Stimulated activated naive CD8-positive, alpha-beta T cell treated with anti-CD3 and anti-CD28 coated beads, Interleukin-15, Interleukin-2, amounts not matched to agents 100 ng/mL and 50 ng/mL, for 24 hours (primary cell): Measurements from ENCODE around the gene VPS4A.
"Not testable (repeated sequence)": the region's sequence is repeated elsewhere in the genome, so short reads cannot be mapped to it uniquely, and the experiment has no call there.

Source experiments
- H3K27ac Mint-ChIP-seq: one replicate; pipeline ENCODE4 v1.8.0; 2021; ENCODE audit warnings: mild to moderate bottlenecking, mixed read lengths
- H3K27me3 Mint-ChIP-seq: one replicate; pipeline ENCODE4 v1.8.0; 2021; ENCODE audit warnings: mixed read lengths
- H3K36me3 Mint-ChIP-seq: one replicate; pipeline ENCODE4 v1.8.0; 2021; ENCODE audit warnings: low read depth, mixed read lengths
- H3K4me1 Mint-ChIP-seq: one replicate; pipeline ENCODE4 v1.8.0; 2021; ENCODE audit warnings: low read depth, mixed read lengths
- H3K4me3 Mint-ChIP-seq: one replicate; pipeline ENCODE4 v1.8.0; 2021; ENCODE audit warnings: mild to moderate bottlenecking, mixed read lengths
- H3K9me3 Mint-ChIP-seq: one replicate; pipeline ENCODE4 v1.8.0; 2021; ENCODE audit warnings: mixed read lengths

VPS4A gene

GRCh38 chr16:69294051-69294450, 17.1 kb upstream of the VPS4A start:
- H3K36me3 Mint-ChIP-seq: no peaks in the 10 kb centered on the region
- H3K4me1 Mint-ChIP-seq: peaks cover 6% of the 10 kb centered on the region
- no peaks in the 10 kb centered on the region for H3K9me3 Mint-ChIP-seq
- H3K27me3 Mint-ChIP-seq: no peaks in the 10 kb centered on the region
- H3K27ac Mint-ChIP-seq: no peak overlapping the region
- no peak overlapping the region for H3K4me3 Mint-ChIP-seq

GRCh38 chr16:69296771-69297170, 14.4 kb upstream of the VPS4A start:
- not testable (repeated sequence) for H3K4me1 Mint-ChIP-seq, H3K4me3 Mint-ChIP-seq, H3K27me3 Mint-ChIP-seq, H3K27ac Mint-ChIP-seq, H3K9me3 Mint-ChIP-seq
- peaks cover 10% of the 10 kb centered on the region for H3K36me3 Mint-ChIP-seq

GRCh38 chr16:69298261-69298660, 12.9 kb upstream of the VPS4A start:
- Mint-ChIP-seq H3K4me1 (peaks cover 4% of the 10 kb centered on the region), H3K36me3 (peaks cover 10% of the 10 kb centered on the region), H3K4me3 (no peak overlapping the region), H3K27me3 (no peaks in the 10 kb centered on the region), H3K9me3 (no peaks in the 10 kb centered on the region), H3K27ac (no peak overlapping the region)

GRCh38 chr16:69301187-69301586, 10.0 kb upstream of the VPS4A start:
- H3K27ac Mint-ChIP-seq: no peak overlapping the region
- no peak overlapping the region for H3K4me3 Mint-ChIP-seq
- no peaks in the 10 kb centered on the region for H3K27me3 Mint-ChIP-seq
- peaks cover 10% of the 10 kb centered on the region for H3K36me3 Mint-ChIP-seq
- H3K9me3 Mint-ChIP-seq: no peaks in the 10 kb centered on the region
- no peaks in the 10 kb centered on the region for H3K4me1 Mint-ChIP-seq

- H3K9me3 Mint-ChIP-seq: no peaks in the 10 kb centered on the region
- H3K27ac Mint-ChIP-seq: no peak overlapping the region
- no peaks in the 10 kb centered on the region for H3K27me3 Mint-ChIP-seq
- H3K4me3 Mint-ChIP-seq: no peak overlapping the region
- peaks cover 10% of the 10 kb centered on the region for H3K36me3 Mint-ChIP-seq
- no peaks in the 10 kb centered on the region for H3K4me1 Mint-ChIP-seq
Measured at GRCh38 chr16:69301861-69302260, 9.3 kb upstream of the VPS4A start.

- Mint-ChIP-seq H3K27ac (no peak overlapping the region), H3K9me3 (no peaks in the 10 kb centered on the region), H3K4me1 (no peaks in the 10 kb centered on the region), H3K36me3 (peaks cover 10% of the 10 kb centered on the region), H3K4me3 (no peak overlapping the region), H3K27me3 (no peaks in the 10 kb centered on the region)
Measured at GRCh38 chr16:69302301-69302700, 8.8 kb upstream of the VPS4A start.

- Mint-ChIP-seq H3K27me3 (no peaks in the 10 kb centered on the region), H3K27ac (no peak overlapping the region), H3K4me1 (peaks cover 6% of the 10 kb centered on the region), H3K4me3 (no peak overlapping the region), H3K36me3 (peaks cover 5% of the 10 kb centered on the region), H3K9me3 (no peaks in the 10 kb centered on the region)
Measured at GRCh38 chr16:69306031-69306430, 5.1 kb upstream of the VPS4A start.

- Mint-ChIP-seq H3K4me1 (peaks cover 8% of the 10 kb centered on the region), H3K27me3 (no peaks in the 10 kb centered on the region), H3K27ac (no peak overlapping the region), H3K36me3 (peaks cover 2% of the 10 kb centered on the region), H3K9me3 (no peaks in the 10 kb centered on the region), H3K4me3 (no peak overlapping the region)
Measured at GRCh38 chr16:69307091-69307490, 4.1 kb upstream of the VPS4A start.

- H3K4me1 Mint-ChIP-seq: peaks cover 12% of the 10 kb centered on the region
- peaks cover 4% of the 10 kb centered on the region for H3K36me3 Mint-ChIP-seq
- H3K4me3 Mint-ChIP-seq: no peak overlapping the region
- H3K27ac Mint-ChIP-seq: no peak overlapping the region
- H3K9me3 Mint-ChIP-seq: no peaks in the 10 kb centered on the region
- H3K27me3 Mint-ChIP-seq: no peaks in the 10 kb centered on the region
Measured at GRCh38 chr16:69307856-69308255, 3.3 kb upstream of the VPS4A start.

- Mint-ChIP-seq H3K27me3 (no peaks in the 10 kb centered on the region), H3K36me3 (peaks cover 16% of the 10 kb centered on the region), H3K9me3 (no peaks in the 10 kb centered on the region), H3K4me3 (no peak overlapping the region), H3K4me1 (peaks cover 23% of the 10 kb centered on the region), H3K27ac (no peak overlapping the region)
Measured at GRCh38 chr16:69309316-69309715, 1.8 kb upstream of the VPS4A start.

- peaks cover 23% of the 10 kb centered on the region for H3K4me1 Mint-ChIP-seq
- no peaks in the 10 kb centered on the region for H3K9me3 Mint-ChIP-seq
- peak overlapping the region; percentile 94 for H3K27ac Mint-ChIP-seq
- no peaks in the 10 kb centered on the region for H3K27me3 Mint-ChIP-seq
- peak overlapping the region; percentile 98 for H3K4me3 Mint-ChIP-seq
- H3K36me3 Mint-ChIP-seq: peaks cover 27% of the 10 kb centered on the region
Measured at GRCh38 chr16:69311533-69312387, 610 bp downstream of the VPS4A start.

GRCh38 chr16:69313469-69313868, 2.3 kb downstream of the VPS4A start:
- Mint-ChIP-seq H3K4me3 (peak overlapping the region; percentile 69), H3K27ac (peak overlapping the region; percentile 80), H3K9me3 (no peaks in the 10 kb centered on the region), H3K36me3 (peaks cover 31% of the 10 kb centered on the region), H3K27me3 (no peaks in the 10 kb centered on the region), H3K4me1 (peaks cover 23% of the 10 kb centered on the region)

GRCh38 chr16:69314534-69314933, 3.4 kb downstream of the VPS4A start:
- H3K9me3 Mint-ChIP-seq: no peaks in the 10 kb centered on the region
- peak overlapping the region; percentile 26 for H3K27ac Mint-ChIP-seq
- H3K27me3 Mint-ChIP-seq: no peaks in the 10 kb centered on the region
- H3K36me3 Mint-ChIP-seq: peaks cover 40% of the 10 kb centered on the region
- H3K4me1 Mint-ChIP-seq: peaks cover 23% of the 10 kb centered on the region
- H3K4me3 Mint-ChIP-seq: no peak overlapping the region

- H3K36me3 Mint-ChIP-seq: peaks cover 46% of the 10 kb centered on the region
Measured at GRCh38 chr16:69315486-69316311, 4.5 kb downstream of the VPS4A start.

GRCh38 chr16:69316595-69317034, 5.5 kb downstream of the VPS4A start:
- no peak overlapping the region for H3K27ac Mint-ChIP-seq
- no peaks in the 10 kb centered on the region for H3K27me3 Mint-ChIP-seq
- peaks cover 17% of the 10 kb centered on the region for H3K4me1 Mint-ChIP-seq
- no peak overlapping the region for H3K4me3 Mint-ChIP-seq
- peaks cover 55% of the 10 kb centered on the region for H3K36me3 Mint-ChIP-seq
- H3K9me3 Mint-ChIP-seq: no peaks in the 10 kb centered on the region

More at GRCh38 chr16:69315486-69316311, 4.5 kb downstream of the VPS4A start:
- Mint-ChIP-seq H3K27ac (no peak overlapping the region), H3K27me3 (no peaks in the 10 kb centered on the region), H3K9me3 (no peaks in the 10 kb centered on the region), H3K4me3 (no peak overlapping the region), H3K4me1 (peaks cover 19% of the 10 kb centered on the region)
